Skin of body (tissue), 2 donors: ENCODE data around the gene GNB1. TPM values are rescaled to one million over a fixed set of nuclear protein-coding genes. Genes with fewer than 3 reads are reported as not detected.
A peak's percentile ranks its signal among the peaks of the same experiment; 100 is the strongest.
"Not testable (repeated sequence)": the region's sequence is repeated elsewhere in the genome, so short reads cannot be mapped to it uniquely, and the experiment has no call there.

ENCODE experiments used
- DNase-seq: peaks from one replicate; lab custom pipeline; 2025; lab: John Stamatoyannopoulos, UW
- total RNA-seq: library from RNA; depleted of rRNA; stranded (reverse); fragments of >200 nt; gene quantifications from one replicate; pipeline ENCODE4 v1.2.3, GENCODE V29; 2014

The GNB1 gene
- total RNA-seq, 1 donor from 2014 or later: 84.8 TPM

DNA sequence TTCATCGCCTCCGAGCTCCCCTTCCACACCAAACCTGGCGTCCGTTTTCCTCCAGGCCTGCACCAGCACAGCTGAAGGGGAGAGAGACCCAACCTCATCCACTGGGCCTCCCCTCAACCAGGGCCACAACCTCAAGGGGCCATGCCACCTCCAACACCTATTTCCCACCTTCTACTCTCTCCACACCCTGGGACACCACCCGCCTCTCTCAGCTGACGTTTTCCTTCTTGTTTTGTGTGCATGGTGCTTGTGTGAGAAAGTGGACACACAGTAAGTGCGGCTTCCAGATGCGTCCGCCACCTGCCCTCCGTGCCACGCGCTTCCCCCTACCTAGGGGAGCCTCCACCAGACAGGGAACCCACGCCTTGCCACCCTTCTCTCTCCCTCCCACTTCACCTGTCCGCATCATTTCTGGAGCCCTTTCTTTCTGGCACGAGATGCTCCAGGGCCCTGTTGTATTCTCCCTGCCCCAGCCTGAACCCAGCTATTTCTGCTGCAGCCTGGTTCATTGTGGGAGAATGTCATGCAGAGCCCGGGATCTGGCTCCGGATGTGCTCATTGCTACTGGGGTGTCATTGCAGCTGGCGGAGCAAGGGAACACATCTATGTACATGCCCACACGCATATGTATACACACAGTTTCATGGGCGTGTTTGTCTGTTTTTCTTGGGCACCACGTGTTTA lies 1.3 kb upstream of the GNB1 start:
- no peak for DNase-seq

DNA sequence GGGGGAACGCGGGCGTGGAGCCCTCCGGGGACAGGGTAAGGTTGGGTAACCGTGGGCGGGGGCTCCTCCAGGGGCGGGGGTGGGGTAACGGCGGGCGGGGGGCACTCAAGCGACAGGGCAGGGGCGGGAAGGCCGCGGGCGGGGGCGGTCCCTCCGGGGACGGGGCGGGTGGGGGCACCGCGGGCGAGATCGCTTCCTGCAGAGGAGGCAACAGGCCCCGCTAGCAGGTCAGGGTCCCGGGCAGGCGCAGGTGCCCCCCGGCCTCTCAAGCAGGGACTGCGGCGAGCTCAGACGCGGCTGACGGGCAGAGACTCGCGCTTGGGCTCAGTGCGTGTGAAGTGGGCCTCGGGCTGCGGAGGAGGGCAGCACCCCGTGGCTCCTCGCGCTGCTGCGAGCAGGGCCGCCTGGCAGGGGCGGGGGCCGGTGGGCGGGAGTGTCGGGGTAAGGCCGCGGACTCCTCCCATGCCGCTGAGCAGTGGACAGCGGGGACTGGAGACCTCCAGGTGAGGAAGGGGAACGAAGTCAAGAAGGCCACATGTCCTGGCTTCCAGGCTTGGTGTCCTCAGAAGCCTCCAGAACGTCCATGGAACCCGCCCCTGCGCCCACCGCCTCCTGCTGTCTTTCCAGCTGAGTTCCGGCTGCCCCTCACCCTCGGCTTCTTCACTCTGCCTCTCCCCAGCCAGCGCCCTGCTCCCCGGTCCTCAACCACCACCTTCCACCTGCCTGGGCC lies 627 bp upstream of the GNB1 start:
- peak; percentile 12 for DNase-seq

DNA sequence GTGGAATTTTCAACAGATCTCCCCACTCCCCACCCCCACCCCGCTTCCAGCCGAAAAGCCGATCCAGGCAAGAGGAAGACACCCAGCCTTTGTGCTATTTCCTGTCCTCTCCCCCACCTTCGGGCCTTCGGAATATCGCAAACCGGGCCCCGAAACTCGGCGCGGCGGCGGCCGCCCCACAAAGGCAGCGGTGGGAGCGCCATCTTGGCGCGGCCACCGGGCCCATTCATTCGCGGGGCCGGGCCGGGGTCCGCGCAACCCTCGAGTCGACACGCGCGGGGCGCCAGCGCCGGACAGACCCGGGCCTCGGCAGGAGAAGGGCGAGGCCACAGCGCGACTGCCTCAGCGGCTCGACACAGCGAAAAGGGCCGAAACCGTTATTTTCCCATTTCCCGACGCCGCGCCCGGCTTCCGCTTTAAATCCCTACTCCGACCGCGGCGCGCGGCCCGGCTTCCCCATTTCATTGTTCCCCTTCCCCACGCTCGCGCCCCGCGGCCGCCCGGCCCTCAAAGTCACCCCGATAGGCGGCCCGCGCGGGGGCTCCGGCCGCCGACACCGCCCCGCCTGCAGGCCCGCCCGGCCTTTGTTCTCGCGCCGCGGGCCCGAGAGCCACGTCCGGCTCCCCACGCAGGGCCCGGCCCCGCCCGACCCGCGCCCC lies 911 bp downstream of the GNB1 start:
- DNase-seq: peak; percentile 4

DNA sequence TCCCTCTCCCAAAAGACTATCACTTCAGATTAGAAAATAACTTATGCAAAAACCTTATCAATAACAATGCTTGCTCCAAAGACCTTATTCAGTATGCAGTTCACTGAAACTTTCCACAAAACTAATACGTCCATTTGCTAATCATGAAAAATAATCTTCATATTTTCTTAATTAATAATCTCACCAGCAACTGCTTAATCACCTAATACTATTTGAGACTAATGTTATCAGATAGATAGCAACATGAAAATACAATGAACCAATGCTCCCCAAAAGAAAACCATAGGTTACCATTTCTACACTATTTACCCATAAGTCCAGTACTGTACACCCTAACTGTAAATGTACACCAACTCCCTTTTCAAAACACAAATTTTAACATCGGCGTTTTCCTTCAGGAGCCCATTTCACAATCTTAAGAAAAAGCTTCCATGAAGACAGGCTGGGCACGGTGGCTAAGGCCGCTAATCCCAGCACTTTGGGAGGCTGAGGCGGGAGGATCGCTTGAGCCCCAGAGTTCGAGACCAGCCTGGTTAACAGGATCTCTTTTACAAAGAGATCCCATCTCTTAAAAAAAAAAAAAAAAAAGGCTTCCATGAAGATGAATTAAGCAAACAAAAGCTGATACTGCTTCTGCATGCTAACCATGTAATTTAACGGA lies 1.7 kb downstream of the GNB1 start:
- peak; percentile 5 for DNase-seq

DNA sequence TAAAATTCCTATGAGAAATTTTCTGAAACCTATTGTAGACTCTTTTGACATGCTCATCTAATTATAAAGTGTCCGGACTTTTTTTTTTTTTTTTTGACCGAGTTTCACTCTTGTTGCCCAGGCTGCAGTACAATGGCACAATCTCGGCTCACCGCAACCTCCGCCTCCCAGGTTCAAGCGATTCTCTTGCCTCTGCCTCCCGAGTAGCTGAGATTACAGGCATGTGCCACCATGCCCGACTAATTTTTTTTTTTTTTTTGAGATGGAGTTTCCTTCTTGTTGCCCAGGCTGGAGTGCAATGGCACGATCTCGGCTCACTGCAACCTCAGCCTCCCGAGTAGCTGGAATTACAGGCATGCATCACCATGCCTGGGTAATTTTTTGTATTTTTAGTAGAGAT lies 7.0 kb downstream of the GNB1 start:
- DNase-seq: not testable (repeated sequence)

DNA sequence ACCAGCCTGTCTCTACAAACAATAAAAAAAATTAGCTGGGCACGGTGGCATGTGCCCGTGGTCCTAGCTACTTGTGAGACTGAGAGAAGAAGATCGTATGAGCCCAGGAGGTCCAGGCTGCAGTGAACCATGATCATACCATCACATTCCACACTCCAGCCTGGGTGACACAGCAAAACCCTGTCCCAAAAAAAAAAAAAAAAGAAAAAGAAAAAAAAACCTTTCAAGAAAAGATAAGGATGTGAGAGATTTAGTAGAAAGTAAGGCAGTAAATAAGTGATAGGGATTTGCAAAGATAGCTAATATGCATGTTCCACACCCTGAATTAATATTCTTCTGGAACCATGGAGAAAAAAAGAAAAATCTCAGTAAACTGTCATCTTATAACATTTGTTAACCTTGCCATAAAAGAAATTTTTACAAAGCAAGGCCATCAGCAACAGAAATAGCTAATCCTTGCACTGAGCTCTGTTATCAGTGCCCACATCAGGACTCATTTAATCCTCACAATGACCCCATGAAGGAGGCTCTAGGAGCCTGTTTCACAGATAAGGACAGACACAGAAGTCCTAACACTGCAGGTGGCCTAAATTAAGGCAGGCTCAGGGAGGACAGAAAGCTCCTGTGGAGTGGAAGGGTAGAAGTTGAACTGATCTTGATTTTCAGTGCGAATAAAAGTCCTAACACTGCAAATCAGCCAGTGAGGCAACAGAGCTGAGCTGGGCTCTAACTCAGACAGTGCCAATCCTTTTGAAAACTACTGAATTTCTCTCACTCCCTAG lies 7.6 kb downstream of the GNB1 start:
- DNase-seq: no peak

DNA sequence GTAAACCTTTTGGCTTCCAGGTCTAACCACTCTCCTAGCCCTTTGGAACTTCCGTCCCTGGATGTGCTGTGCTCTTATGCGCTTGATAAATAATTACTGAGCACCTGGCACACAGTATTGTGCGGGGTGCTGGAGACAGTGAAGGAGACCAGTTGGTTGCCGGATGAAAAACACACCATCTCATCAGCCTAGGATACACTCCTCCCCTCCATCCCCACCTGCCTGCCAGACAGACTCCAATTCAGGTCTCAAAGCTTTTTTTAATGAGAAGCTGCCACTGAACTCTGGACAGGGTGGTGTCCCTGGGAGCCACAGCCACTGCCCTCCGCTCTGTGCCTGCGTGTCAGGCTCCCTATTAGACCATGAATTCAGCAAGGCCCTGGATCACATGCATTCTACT lies 9.2 kb downstream of the GNB1 start:
- no peak for DNase-seq

DNA sequence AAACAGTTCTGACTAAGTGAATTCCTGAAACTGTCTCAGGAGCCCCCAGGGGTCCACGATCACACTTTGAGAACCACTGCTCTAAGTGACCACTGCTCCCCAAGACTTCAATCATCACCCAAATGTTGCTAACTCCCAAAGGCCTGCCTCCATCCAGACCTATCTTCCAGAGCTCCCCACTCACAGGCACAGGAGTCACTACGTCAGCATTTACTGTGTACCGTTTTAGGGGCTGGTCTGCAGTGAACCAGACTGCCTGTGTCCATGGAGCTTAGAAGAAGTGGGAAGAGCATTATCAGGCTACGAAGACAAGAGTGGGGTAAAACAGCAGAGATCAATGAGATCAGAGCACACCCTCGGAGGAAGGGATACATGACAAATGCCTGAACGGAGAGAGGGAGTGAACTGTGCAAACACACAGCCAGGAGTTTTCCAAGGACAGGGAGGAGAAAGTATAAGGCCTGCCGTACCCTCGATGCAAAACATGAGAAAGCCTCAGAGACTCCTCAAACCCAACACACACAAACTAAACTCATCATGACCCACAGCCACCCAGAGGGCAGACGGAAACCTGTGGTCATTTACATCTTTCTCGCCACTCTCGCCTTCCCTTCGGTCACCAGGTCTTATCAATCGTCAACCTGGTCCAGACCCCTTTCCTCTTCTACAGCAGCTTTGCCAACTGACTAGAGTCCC lies 10.1 kb downstream of the GNB1 start:
- DNase-seq: no peak

DNA sequence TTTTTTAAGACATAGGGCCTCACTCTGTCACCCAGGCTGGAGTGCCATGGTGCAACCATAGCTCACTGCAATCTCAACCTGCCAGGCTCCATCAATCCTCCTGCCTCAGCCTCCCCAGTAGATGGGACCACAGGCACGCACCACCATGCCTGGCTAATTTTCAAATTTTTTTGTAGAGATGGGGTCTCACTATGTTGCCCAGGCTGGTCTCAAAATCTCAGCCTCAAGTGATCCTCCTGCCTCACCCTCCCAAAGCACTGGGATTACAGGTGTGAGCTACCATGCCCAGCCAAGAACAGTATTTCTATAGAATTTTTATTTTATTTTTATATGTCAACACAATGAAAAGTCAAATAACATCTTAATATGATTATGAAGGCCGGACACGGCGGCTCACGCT lies 10.9 kb downstream of the GNB1 start:
- no peak for DNase-seq

DNA sequence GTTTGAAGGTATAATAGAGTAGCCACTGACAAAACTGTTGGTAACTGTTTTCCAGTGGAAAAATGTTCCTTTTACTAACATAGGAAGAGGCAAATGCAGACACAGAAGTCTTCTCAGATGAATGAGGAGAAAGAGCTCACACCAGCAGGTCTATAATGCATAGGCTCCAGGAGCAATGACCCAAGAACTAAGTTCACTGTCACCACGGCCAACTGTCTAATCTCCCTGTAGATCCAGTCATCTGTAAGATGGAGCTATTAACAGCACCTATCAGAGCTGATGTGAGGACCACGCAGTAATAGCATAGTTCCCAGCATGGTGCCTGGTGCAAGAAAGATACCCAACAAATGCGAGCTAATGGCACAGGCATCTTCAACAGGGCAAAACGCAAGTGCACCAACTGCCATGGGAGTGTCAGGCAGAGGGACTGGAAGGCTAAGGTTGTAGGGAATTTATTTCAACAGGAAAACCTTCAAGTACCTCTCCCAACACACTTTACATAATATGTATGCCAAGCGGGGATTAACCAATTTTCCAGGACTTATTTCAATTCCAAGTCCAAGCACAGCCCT lies 12.9 kb downstream of the GNB1 start:
- DNase-seq: no peak

DNA sequence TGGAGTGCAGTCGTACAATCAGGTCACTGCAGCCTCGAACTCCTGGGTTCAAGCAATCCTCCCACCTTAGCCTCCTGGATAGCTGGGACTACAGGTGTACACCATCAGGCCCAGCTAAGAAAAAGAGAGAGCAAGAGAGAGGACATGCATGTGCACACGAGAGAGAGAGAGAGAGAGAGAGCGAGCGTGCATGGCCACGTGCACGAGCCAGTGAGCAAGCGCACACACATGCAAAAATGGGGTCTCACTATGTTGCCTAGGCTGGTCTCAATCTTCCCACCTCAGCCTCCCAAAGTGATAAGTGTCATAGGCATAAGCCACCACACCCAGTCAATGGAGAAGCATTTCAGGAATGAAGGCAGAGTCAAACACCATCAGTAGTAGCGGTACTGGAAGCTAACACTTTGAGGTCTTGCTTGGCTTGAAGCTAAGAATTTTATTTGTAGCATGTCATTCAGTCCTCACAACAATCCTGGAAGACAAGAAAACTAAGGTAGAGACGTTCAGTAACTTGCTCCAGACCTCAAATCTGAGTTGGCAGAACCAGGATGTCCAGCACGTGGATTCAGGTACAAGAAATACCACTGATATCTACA lies 14.5 kb downstream of the GNB1 start:
- DNase-seq: no peak

DNA sequence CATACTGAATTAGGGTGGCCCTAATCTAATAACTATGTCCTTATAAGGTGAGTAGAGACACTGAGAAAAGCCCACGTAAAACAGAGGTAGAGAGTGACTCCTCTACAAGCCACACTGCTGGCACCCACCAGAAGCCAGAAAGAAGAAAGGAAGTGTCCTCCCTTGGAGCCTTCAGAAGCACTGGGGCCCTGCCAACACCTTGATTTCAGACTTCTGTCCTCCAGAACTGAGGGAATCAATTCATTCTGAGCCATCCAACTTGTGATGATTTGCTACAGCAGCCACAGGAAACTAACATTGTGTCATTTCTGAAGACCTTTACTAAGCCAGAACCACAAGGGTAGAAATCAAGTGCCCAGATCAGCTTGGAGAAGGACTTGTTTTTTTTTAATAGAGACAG lies 15.0 kb downstream of the GNB1 start:
- no peak for DNase-seq

DNA sequence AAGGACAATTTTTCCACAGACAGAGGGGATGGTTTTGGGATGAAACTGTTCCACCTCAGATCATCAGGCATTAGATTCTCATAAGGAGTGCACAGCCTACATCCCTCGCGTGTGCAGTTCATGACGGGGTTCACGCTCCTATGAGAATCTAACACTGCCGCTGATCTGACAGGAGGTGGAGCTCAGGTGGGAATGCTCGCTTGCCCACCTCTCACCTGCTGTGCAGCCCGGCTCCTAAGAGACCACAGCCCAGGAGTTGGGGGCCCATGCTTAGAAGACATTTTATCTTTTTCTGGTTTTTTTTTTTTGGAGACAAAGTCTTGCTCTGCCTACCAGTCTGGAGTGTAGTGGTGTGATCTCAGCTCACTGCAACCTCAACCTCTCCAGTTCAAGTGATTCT lies 16.0 kb downstream of the GNB1 start:
- no peak for DNase-seq

DNA sequence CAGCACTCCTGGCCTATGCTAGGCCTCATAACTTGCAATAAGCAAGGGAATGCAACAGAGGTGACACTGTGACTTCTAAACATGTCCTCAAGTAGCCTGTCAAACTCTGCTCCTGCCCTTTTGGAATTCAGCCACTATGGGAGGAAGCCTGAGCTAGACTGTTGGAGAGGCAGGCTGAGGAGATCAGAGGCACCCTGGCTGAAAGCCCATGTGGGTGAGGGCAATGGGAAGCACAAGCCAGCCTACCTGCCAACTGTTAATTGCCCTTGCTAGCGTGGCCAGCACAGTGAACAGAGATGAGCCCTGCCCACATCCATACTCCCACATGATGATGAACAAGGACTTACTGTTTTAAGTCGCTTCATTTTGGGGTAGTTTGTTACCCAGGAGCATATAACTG lies 17.7 kb downstream of the GNB1 start:
- no peak for DNase-seq

DNA sequence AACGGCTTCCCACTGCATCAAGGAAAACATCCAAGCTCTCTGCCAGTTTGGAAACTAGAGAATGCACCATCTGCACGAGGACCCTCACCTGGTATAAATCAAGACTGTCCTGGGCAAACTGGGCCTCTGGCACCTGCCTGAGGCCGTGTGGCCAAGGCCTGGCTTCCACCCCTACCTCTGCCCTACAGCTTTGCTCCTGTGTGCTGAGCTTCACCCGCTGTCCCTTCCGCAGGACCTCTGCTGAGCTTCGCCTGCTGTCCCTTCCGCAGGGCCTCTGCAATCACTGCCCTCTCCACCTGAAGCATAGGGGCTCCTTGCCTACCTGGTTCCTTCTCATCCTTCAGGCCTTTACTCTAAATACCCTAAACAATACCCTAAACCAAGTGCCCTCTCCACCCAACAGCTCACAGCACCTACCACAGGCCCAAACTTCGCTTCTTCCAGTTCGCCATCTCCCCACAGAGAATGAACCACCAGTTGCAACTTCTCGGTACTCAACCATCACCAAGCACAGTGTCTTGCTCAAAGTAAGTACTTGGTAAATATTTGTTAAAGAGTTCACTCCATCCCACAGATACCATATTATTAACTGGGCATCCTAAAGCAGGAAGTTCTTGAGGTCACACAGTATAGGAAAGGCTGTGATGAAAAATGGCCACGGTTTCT lies 18.4 kb downstream of the GNB1 start:
- no peak for DNase-seq

DNA sequence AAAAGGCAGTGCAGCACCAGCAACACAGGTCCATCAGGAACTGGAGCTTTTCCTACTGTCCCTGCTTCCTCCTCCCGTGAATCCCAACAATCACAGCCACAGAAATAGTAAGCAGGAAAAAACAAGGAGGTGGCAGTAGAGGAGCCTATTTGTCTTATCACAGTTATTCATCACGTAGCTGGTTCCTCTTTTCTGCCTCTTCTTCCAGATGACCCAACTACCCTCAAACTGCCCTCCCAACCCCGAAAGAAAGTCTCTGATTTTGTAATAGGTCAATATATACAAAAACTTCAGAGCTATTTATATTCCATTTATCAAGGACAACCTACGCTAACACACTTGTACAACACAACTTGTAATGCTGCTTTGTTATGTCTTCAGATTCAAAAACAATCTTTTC lies 21.4 kb downstream of the GNB1 start:
- DNase-seq: no peak

DNA sequence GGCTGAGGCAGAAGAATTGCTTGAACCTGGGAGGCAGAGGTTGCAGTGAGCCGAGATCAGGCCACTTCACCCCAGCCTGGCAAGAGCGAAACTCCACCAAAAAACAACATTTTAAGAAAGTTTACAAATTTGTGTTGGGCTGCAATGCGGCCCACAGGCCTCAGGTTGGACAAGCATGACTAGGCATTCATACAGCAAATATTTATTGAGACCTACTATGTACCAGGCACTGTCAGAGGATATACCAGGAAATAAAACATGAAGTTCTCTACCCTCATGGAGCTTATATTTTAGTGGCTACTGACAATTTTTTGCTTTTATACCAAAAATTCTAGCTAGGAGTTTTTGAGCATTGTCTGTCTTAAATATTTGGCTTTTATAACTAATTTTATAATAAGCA lies 23.7 kb downstream of the GNB1 start:
- no peak for DNase-seq

DNA sequence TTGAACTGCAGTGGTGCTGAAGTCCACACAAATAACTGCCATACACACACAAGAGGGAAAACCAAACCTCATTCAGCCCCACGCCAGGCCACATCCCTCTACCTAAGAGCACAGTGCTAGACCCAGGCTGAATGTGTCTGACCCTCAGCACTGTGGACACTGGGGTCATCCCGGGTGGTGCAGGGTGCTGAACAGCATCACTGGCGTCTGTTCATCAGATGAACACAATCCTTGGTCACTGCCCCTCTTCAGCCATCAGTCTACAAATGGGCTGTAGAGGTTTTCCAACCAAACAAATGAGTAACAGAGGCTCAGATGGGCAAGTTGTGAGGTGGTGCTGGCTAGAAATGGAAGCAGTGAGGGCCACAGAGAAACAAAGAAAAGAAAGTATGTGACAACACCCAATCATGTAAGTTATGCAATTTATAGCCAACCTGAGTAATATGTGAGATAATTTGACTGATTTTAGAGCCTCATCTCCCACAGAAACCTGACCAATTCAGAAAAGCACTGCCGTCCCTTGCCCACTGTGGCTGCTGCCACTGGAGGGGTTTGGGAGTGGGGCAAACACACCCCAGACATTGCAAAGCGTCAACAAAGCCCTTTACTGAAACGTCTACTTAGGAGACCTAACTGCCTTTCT lies 27.9 kb downstream of the GNB1 start:
- no peak for DNase-seq

DNA sequence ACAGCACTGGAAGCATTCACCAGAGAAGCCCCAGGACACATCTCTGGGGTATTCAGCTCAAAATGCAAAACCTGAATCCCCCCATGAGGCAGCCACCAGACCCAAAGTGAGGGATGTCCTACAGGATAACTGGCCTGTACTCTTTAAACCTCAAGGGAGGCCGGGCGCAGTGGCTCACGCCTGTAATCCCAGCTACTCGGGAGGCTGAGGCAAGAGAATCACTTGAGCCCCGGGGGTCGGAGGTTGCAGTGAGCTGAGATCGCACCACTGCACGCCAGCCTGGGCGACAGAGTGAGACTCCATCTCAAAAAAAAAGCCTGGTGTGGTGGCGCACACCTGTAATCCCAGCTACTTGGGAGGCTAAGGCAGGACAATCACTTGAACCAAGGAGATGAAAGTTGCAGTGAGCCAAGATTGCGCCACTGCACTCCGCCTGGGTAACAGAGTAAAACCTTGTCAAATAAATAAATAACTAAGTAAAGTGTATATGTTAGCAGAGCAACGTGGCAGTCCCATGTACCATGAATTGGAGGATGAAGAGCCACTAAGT lies 29.1 kb downstream of the GNB1 start:
- DNase-seq: not testable (repeated sequence)
